Measurements from ENCODE around the gene KNTC1. TPM values are rescaled to one million over a fixed set of nuclear protein-coding genes. Genes with fewer than 3 reads are reported as not detected.

The KNTC1 gene
- total and polyA plus RNA-seq, 2 of the 8 experiments (the other 6 are each of a cell fraction or from before 2014, with no cell fraction given) = 52.7 to 80.2 TPM

GRCh38 chr12:122560138-122560537 is 33.1 kb downstream of the KNTC1 start:
- FAIRE-seq (no peak), DNase-seq (ENCODE audit: low read depth in 1 of 2, low spot score in 2 of 2) (no peak)
- H2BK20ac ChIP-seq (ENCODE audit: low read length) = no peak overlapping the region
- no peak overlapping the region for H3K18ac ChIP-seq (ENCODE audit: extremely low read depth, low read length)
- no peak overlapping the region for H2AFZ ChIP-seq (ENCODE audit: low read length)
- no peak overlapping the region for H2BK120ac ChIP-seq (replicated peaks; ENCODE audit: low read depth, low read length)
- H3K14ac ChIP-seq (ENCODE audit: insufficient read length) = no peak overlapping the region
- H3K23me2 ChIP-seq (ENCODE audit: low read depth, low read length) = no peaks in the 10 kb centered on the region
- H3K36me3 ChIP-seq (ENCODE audit: control insufficient read depth in 2 of 4, insufficient read depth in 4 of 4, low read length in 3 of 4) = peaks cover 0 to 68% (median 22%) of the 10 kb centered on the region in 4 experiments; a peak in 7 of 8 replicates
- H3K9ac ChIP-seq (replicated peaks in 1 of 4; ENCODE audit: extremely low read depth in 1 of 4, low read depth in 3 of 4, low read length in 3 of 4) = no peak overlapping the region
- H3K27ac ChIP-seq (ENCODE audit: low read depth, low read length) = no peak overlapping the region
- CTCF ChIA-PET (ENCODE audit: partially characterized antibody) = no interaction called here
- H3K23ac ChIP-seq (ENCODE audit: insufficient read length) = no peak overlapping the region
- no peak overlapping the region for H2BK5ac ChIP-seq (ENCODE audit: low read depth, low read length)
- H3K27me3 ChIP-seq (replicated peaks in 1 of 4; ENCODE audit: control insufficient read depth in 3 of 4, extremely low read depth in 1 of 4, insufficient read depth in 3 of 4, low read length in 3 of 4) = no peaks in the 10 kb centered on the region
- H3K9me3 ChIP-seq (ENCODE audit: insufficient read depth in 2 of 2, low read depth in 1 of 2, low read length in 1 of 2) = no peaks in the 10 kb centered on the region
- H2BK12ac ChIP-seq (ENCODE audit: low read depth, low read length) = no peak overlapping the region
- no peak overlapping the region for H3K56ac ChIP-seq (replicated peaks; ENCODE audit: insufficient read length, low read depth, low read length)
- no peak overlapping the region for H2AK5ac ChIP-seq (ENCODE audit: low read depth, low read length)
- no peak overlapping the region for H3K4ac ChIP-seq (replicated peaks; ENCODE audit: insufficient read length, low read depth, low read length)
- WGBS, 2 experiments (ENCODE audit: extremely low coverage in 1 of 2, insufficient coverage in 1 of 2, insufficient read length in 1 of 2, insufficient replicate concordance in 2 of 2, low coverage in 1 of 2, low lambda C conversion rate in 2 of 2, missing lambda C conversion rate in 1 of 2) = 100% methylated on average over 3 of the region's 3 CpGs; no CpG with 5 or more reads in 1 of the 2 experiments
- POLR2A ChIA-PET (ENCODE audit: partially characterized antibody) = no interaction called here
- H3K4me2 ChIP-seq (ENCODE audit: insufficient read depth in 1 of 2, low read depth in 2 of 2, low read length in 2 of 2) = no peak overlapping the region
- no peaks in the 10 kb centered on the region for H3K79me2 ChIP-seq (ENCODE audit: control insufficient read depth in 1 of 2, insufficient read depth in 2 of 2, low read length in 2 of 2)
- H4K5ac ChIP-seq (ENCODE audit: insufficient read length, low read depth, low read length) = no peak overlapping the region
- no peak overlapping the region for H3K4me3 ChIP-seq (ENCODE audit: extremely low read depth in 1 of 4, insufficient read depth in 2 of 4, low read depth in 3 of 4, low read length in 4 of 4)
- no peaks in the 10 kb centered on the region for H4K20me1 ChIP-seq (replicated peaks in 1 of 2; ENCODE audit: control insufficient read depth in 1 of 2, insufficient read depth in 2 of 2, low read length in 2 of 2)
- no peak overlapping the region for H4K91ac ChIP-seq (replicated peaks; ENCODE audit: insufficient read length, low read length)
- no peak overlapping the region for H2BK15ac ChIP-seq (ENCODE audit: low read length)
- no peak overlapping the region for H4K8ac ChIP-seq (ENCODE audit: extremely low read depth, insufficient read depth, low read length)
- no peaks in the 10 kb centered on the region for H3K79me1 ChIP-seq (ENCODE audit: low read depth, low read length)
- H3K4me1 ChIP-seq (replicated peaks in 1 of 4; ENCODE audit: control insufficient read depth in 3 of 4, insufficient read depth in 4 of 4, low read length in 3 of 4) = no peaks in the 10 kb centered on the region
- TF ChIP-seq RNF2 (IDR thresholded peaks at IDR 0.05; ENCODE audit: borderline replicate concordance, low read depth, low read length, missing control alignments, poor library complexity, severe bottlenecking) (no peak), TEAD4 (IDR thresholded peaks at IDR 0.05; ENCODE audit: low read depth, low read length) (no peak), RXRA (IDR thresholded peaks at IDR 0.05; ENCODE audit: insufficient read depth, low read depth, low read length) (no peak), HDAC6 (IDR thresholded peaks at IDR 0.05; ENCODE audit: low read depth, low read length) (no peak), NANOG (IDR thresholded peaks at IDR 0.05; ENCODE audit: insufficient read depth, low read depth, low read length, poor library complexity, severe bottlenecking) (no peak), CTCF (IDR thresholded peaks at IDR 0.05; ENCODE audit: control extremely low read depth in 1 of 3, insufficient read depth in 1 of 3, low read depth in 1 of 3, low read length in 3 of 3) (no peak), BACH1 (IDR thresholded peaks at IDR 0.05; ENCODE audit: low read length) (no peak), EGR1 (IDR thresholded peaks at IDR 0.05; ENCODE audit: borderline replicate concordance, low read depth, low read length) (no peak), CREB1 (IDR thresholded peaks at IDR 0.05) (no peak), TCF12 (IDR thresholded peaks at IDR 0.05; ENCODE audit: low read depth, low read length) (no peak), JUND (IDR thresholded peaks at IDR 0.05; ENCODE audit: low read length) (no peak), CHD2 (IDR thresholded peaks at IDR 0.05; ENCODE audit: low read length) (no peak), SRF (IDR thresholded peaks at IDR 0.05; ENCODE audit: low read depth, low read length) (no peak)
